HEK293 (cell line): Measurements from ENCODE around the gene MGLL.

Experiments used
- CTCF ChIA-PET: fragments of 350-600 bp; formaldehyde crosslinking; extraction: SDS; loops from one replicate; lab custom pipeline; 2021; ENCODE audit warnings: antibody characterized with exemption; lab: Yijun Ruan, JAX
- POLR2A ChIA-PET: fragments of 300-600 bp; formaldehyde crosslinking; extraction: SDS; loops from one replicate; lab custom pipeline; 2020; ENCODE audit warnings: antibody characterized with exemption, inconsistent platforms; lab: Yijun Ruan, JAX
- H3K27ac ChIP-seq: fragments of 200-500 bp; sonication (Bioruptor generic); 2 replicates; pipeline ENCODE4 v1.5.1; 2014; ENCODE audit warnings: low read depth, low read length, control low read depth, inconsistent platforms; ENCODE audit errors: extremely low read depth
- H3K36me3 ChIP-seq, 2 experiments: fragments of 200-500 bp in 1 of 2; sonication (Bioruptor generic) in 1 of 2; 1 replicate in 1 of 2; 2 replicates in 1 of 2; pipeline ENCODE4 v1.5.1; 2014 to 2017; ENCODE audit warnings: inconsistent platforms in 2 of 2, low read length in 2 of 2; ENCODE audit not compliant: control insufficient read depth in 2 of 2, insufficient read depth in 1 of 2
- H3K4me1 ChIP-seq: fragments of 200-500 bp; sonication (Bioruptor generic); 2 replicates; pipeline ENCODE4 v1.5.1; 2014; ENCODE audit warnings: mild to moderate bottlenecking, low read length, inconsistent platforms; ENCODE audit not compliant: control insufficient read depth, insufficient read depth
- H3K4me3 ChIP-seq: 2 replicates; pipeline ENCODE4 v1.5.1; 2011; ENCODE audit warnings: low read depth, mild to moderate bottlenecking, control low read depth, low read length, moderate library complexity
- H3K9me3 ChIP-seq: fragments of 200-500 bp; sonication (Bioruptor generic); 2 replicates; pipeline ENCODE4 v1.5.1; 2014; ENCODE audit warnings: low read depth, low read length, inconsistent platforms; ENCODE audit not compliant: control insufficient read depth, insufficient read depth
- ATF2 ChIP-seq: fragments of 450-650 bp; formaldehyde crosslinking; IDR thresholded peaks from 2 replicates; pipeline ENCODE4 v1.5.1; 2016; ENCODE audit warnings: missing biosample characterization, missing genetic modification characterization, low read depth
- EGR2 ChIP-seq: fragments of 450-650 bp; formaldehyde crosslinking; IDR thresholded peaks from 2 replicates; pipeline ENCODE4 v1.5.1; 2016; ENCODE audit warnings: low read depth, missing biosample characterization, missing genetic modification characterization
- FEZF1 ChIP-seq: fragments of 450-650 bp; formaldehyde crosslinking; IDR thresholded peaks from 2 replicates; pipeline ENCODE4 v1.5.1; 2016; ENCODE audit warnings: missing biosample characterization, missing genetic modification characterization
- HOXC10 ChIP-seq: sonication (generic); formaldehyde crosslinking; IDR thresholded peaks from 2 replicates; pipeline ENCODE4 v1.8.1; 2023; ENCODE audit warnings: mild to moderate bottlenecking, missing genetic modification reagents
- HOXD13 ChIP-seq: sonication (generic); formaldehyde crosslinking; IDR thresholded peaks from 2 replicates; pipeline ENCODE4 v1.8.0; 2022; ENCODE audit warnings: missing genetic modification reagents, borderline replicate concordance
- OVOL3 ChIP-seq: fragments of 450-650 bp; formaldehyde crosslinking; IDR thresholded peaks from 2 replicates; pipeline ENCODE4 v1.5.1; 2016; ENCODE audit warnings: missing biosample characterization, missing genetic modification characterization
- SP3 ChIP-seq: fragments of 450-650 bp; formaldehyde crosslinking; IDR thresholded peaks from 2 replicates; pipeline ENCODE4 v1.5.1; 2016; ENCODE audit warnings: missing biosample characterization, missing genetic modification characterization
- WT1 ChIP-seq: fragments of 450-650 bp; formaldehyde crosslinking; IDR thresholded peaks from 2 replicates; pipeline ENCODE4 v1.5.1; 2016; ENCODE audit warnings: missing biosample characterization, missing genetic modification characterization
- ZBTB7A ChIP-seq: fragments of 450-650 bp; formaldehyde crosslinking; IDR thresholded peaks from 2 replicates; pipeline ENCODE4 v1.5.1; 2016; ENCODE audit warnings: low read depth, missing biosample characterization, missing genetic modification characterization
- ZFHX2 ChIP-seq: fragments of 450-650 bp; formaldehyde crosslinking; conservative IDR thresholded peaks from 2 replicates; pipeline ENCODE4 v1.5.1; 2016; ENCODE audit warnings: missing biosample characterization, missing genetic modification characterization
- ZFP41 ChIP-seq: fragments of 450-650 bp; formaldehyde crosslinking; IDR thresholded peaks from 2 replicates; pipeline ENCODE4 v1.5.1; 2016; ENCODE audit warnings: missing biosample characterization, missing genetic modification characterization, borderline replicate concordance
- ZNF112 ChIP-seq: fragments of 450-650 bp; formaldehyde crosslinking; IDR thresholded peaks from 2 replicates; pipeline ENCODE4 v1.5.0; 2017; ENCODE audit warnings: missing biosample characterization, missing genetic modification characterization
- ZNF138 ChIP-seq: fragments of 450-650 bp; formaldehyde crosslinking; IDR thresholded peaks from 2 replicates; pipeline ENCODE4 v1.5.1; 2016; ENCODE audit warnings: missing biosample characterization, missing genetic modification characterization, borderline replicate concordance
- ZNF140 ChIP-seq: fragments of 450-650 bp; formaldehyde crosslinking; IDR thresholded peaks from 2 replicates; pipeline ENCODE4 v1.5.1; 2016; ENCODE audit warnings: missing biosample characterization, missing genetic modification characterization
- ZNF174 ChIP-seq: fragments of 450-650 bp; formaldehyde crosslinking; IDR thresholded peaks from 2 replicates; pipeline ENCODE4 v1.5.0; 2017; ENCODE audit warnings: missing biosample characterization, mild to moderate bottlenecking, missing genetic modification characterization
- ZNF19 ChIP-seq: fragments of 450-650 bp; formaldehyde crosslinking; IDR thresholded peaks from 2 replicates; pipeline ENCODE4; 2016; ENCODE audit warnings: missing biosample characterization, missing genetic modification characterization, low read depth
- ZNF248 ChIP-seq: fragments of 450-650 bp; formaldehyde crosslinking; IDR thresholded peaks from 2 replicates; pipeline ENCODE4 v1.5.1; 2017; ENCODE audit warnings: missing biosample characterization, missing genetic modification characterization
- ZNF302 ChIP-seq: fragments of 450-650 bp; formaldehyde crosslinking; IDR thresholded peaks from 2 replicates; pipeline ENCODE4 v1.5.1; 2016; ENCODE audit warnings: missing biosample characterization, missing genetic modification characterization, low read depth
- ZNF362 ChIP-seq: fragments of 450-650 bp; formaldehyde crosslinking; IDR thresholded peaks from 2 replicates; pipeline ENCODE4 v1.5.1; 2016; ENCODE audit warnings: missing biosample characterization, missing genetic modification characterization
- ZNF426 ChIP-seq: fragments of 450-650 bp; formaldehyde crosslinking; IDR thresholded peaks from 2 replicates; pipeline ENCODE4 v1.5.1; 2017; ENCODE audit warnings: missing biosample characterization, missing genetic modification characterization, mild to moderate bottlenecking, inconsistent platforms, moderate library complexity
- ZNF433 ChIP-seq: fragments of 450-650 bp; formaldehyde crosslinking; IDR thresholded peaks from 2 replicates; pipeline ENCODE4 v1.5.1; 2016; ENCODE audit warnings: missing biosample characterization, missing genetic modification characterization, low read depth
- ZNF544 ChIP-seq: fragments of 450-650 bp; formaldehyde crosslinking; IDR thresholded peaks from 2 replicates; pipeline ENCODE4 v1.5.0; 2017; ENCODE audit warnings: missing biosample characterization, missing genetic modification characterization
- ZNF561 ChIP-seq: fragments of 450-650 bp; IDR thresholded peaks from 2 replicates; pipeline ENCODE4 v1.5.1; 2018; ENCODE audit warnings: missing biosample characterization, missing genetic modification characterization, borderline replicate concordance
- ZNF571 ChIP-seq: fragments of 450-650 bp; formaldehyde crosslinking; IDR thresholded peaks from 2 replicates; pipeline ENCODE4 v1.5.0; 2017; ENCODE audit warnings: missing biosample characterization, missing genetic modification characterization
- ZNF623 ChIP-seq: fragments of 450-650 bp; formaldehyde crosslinking; IDR thresholded peaks from 2 replicates; pipeline ENCODE4 v1.5.1; 2016; ENCODE audit warnings: missing biosample characterization, missing genetic modification characterization
- ZNF76 ChIP-seq: fragments of 450-650 bp; formaldehyde crosslinking; IDR thresholded peaks from 2 replicates; pipeline ENCODE4; 2016; ENCODE audit warnings: low read depth, missing biosample characterization, missing genetic modification characterization, borderline replicate concordance
- ZNF837 ChIP-seq: fragments of 450-650 bp; formaldehyde crosslinking; IDR thresholded peaks from 2 replicates; pipeline ENCODE4 v1.5.1; 2016; ENCODE audit warnings: missing biosample characterization, missing genetic modification characterization
- ZSCAN23 ChIP-seq: fragments of 450-650 bp; formaldehyde crosslinking; IDR thresholded peaks from 2 replicates; pipeline ENCODE4 v1.5.1; 2016; ENCODE audit warnings: missing biosample characterization, missing genetic modification characterization

The MGLL gene

GRCh38 chr3:127754411-127755304, 67.7 kb downstream of the MGLL start:
- no peaks in the 10 kb centered on the region for H3K4me1 ChIP-seq
- H3K36me3 ChIP-seq = no peaks in the 10 kb centered on the region
- POLR2A ChIA-PET = no interaction called here
- H3K4me3 ChIP-seq = no peak overlapping the region
- H3K9me3 ChIP-seq = no peaks in the 10 kb centered on the region
- TF ChIP-seq ZBTB7A (tag by site-specific recombination) = no peak
- no peak for TF ChIP-seq ZNF19 (tag by site-specific recombination)
- no peak for TF ChIP-seq HOXD13
- no peak for TF ChIP-seq ZNF544 (tag by site-specific recombination)
- no peak for TF ChIP-seq ZNF112 (tag by site-specific recombination)
- TF ChIP-seq ZNF140 (tag by site-specific recombination) = no peak
- TF ChIP-seq ZFHX2 = peak; percentile 22; the same call in 1 of the 2 replicates
- TF ChIP-seq EGR2 (tag by site-specific recombination) = peak; percentile 61
- no peak for TF ChIP-seq ZNF623 (tag by site-specific recombination)
- TF ChIP-seq, all 188 proteins: peak for 2
- H3K27ac ChIP-seq = no peak overlapping the region
- CTCF ChIA-PET = interaction anchor here (0.5 kb wide), 1 partner anchor 88 kb away, joined by 4 read pairs; no protein-coding TSS in a partner anchor

DNA sequence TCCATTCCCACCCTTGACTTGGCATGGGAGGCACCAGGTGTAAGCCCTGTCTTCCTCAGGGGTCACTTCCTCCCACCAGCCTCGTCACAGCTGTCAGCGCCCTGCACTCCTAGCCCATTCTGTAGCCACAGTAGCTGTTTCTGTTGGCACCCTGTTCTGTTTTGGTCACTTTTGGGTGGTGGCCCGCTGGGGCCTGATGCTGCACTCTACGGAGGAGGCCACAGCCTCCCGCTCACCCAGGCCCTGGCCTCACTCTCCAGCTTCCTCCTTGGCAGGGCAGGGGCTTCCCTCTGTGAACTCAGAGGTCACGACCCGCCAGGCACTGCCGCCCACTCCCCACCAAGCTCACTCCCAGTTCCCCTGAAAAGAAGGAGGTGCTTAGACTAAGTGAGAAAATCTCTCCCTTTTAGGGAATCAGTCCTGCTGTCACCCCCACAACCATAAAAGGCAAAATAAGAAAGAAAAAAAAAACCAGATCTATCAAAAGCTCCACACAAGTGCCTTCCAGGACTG, 68.4 kb downstream of the MGLL start:
- POLR2A ChIA-PET = no interaction called here
- Histone ChIP-seq H3K4me3 (no peak overlapping the region), H3K9me3 (no peaks in the 10 kb centered on the region), H3K27ac (no peak overlapping the region), H3K36me3 (no peaks in the 10 kb centered on the region), H3K4me1 (no peaks in the 10 kb centered on the region)
- TF ChIP-seq HOXD13 (no peak), SP3 (no peak), ZFHX2 (no peak), ATF2 (no peak), ZNF174 (no peak), FEZF1 (tag by site-specific recombination) (no peak), ZNF76 (tag by site-specific recombination) (no peak)
- CTCF ChIA-PET = no interaction called here

DNA sequence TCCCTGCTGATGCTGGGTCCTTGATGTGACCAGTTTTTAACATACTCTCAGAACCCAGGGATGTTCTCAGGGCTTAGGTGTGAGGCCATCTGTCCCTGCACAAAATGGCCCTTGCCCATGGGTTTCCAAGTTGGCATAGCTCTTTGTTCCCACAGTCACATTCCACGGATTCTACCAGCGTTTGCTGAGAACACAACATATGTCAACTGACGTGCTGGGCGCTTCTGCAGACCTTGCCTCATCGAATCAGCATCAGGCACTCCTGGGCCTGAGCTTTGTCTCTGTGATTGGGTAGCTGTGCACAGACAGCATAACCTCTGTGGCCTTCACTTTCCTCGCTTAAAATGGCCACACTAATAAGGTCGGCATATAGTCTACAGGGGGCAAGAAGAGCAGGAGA, 69.0 kb downstream of the MGLL start:
- TF ChIP-seq ZNF561 = no peak
- TF ChIP-seq, all 188 proteins: peak for 0
- no peaks in the 10 kb centered on the region for H3K4me1 ChIP-seq
- no peak overlapping the region for H3K4me3 ChIP-seq
- no peak overlapping the region for H3K27ac ChIP-seq
- POLR2A ChIA-PET = no interaction called here
- no peaks in the 10 kb centered on the region for H3K9me3 ChIP-seq
- H3K36me3 ChIP-seq = no peaks in the 10 kb centered on the region
- CTCF ChIA-PET = no interaction called here

- H3K9me3 ChIP-seq = no peaks in the 10 kb centered on the region
- H3K4me1 ChIP-seq = 0 out of 2 replicates have a peak, but pooled peaks cover 2% of the 10 kb centered on the region
- ChIA-PET CTCF (interaction anchor here (1.4 kb wide), 1 partner anchor 80 kb away, joined by 3 read pairs; no protein-coding TSS in a partner anchor), POLR2A (interaction anchor here (0.7 kb wide), 1 partner anchor 326 kb away, joined by 4 read pairs; no protein-coding TSS in a partner anchor)
- no peak overlapping the region for H3K27ac ChIP-seq
- no peak overlapping the region for H3K4me3 ChIP-seq
- no peaks in the 10 kb centered on the region for H3K36me3 ChIP-seq
- TF ChIP-seq ZNF433 (tag by site-specific recombination) (no peak), ZSCAN23 (tag by site-specific recombination) (no peak), ZNF248 (tag by site-specific recombination) (no peak), WT1 (tag by site-specific recombination) (no peak), OVOL3 (tag by site-specific recombination) (no peak), HOXC10 (CRISPR knock-in tag) (no peak), ZNF571 (no peak), ZNF138 (tag by site-specific recombination) (no peak), ZNF302 (tag by site-specific recombination) (no peak), ZNF837 (tag by site-specific recombination) (no peak), ZFP41 (tag by site-specific recombination) (no peak), ZNF362 (tag by site-specific recombination) (no peak), ZNF426 (tag by site-specific recombination) (no peak)
Observed at GRCh38 chr3:127751782-127752181, 70.5 kb downstream of the MGLL start.
